GM10847 (cell line): Measurements from ENCODE around the gene LOXL1.

ENCODE experiments used
- POLR2A ChIP-seq: IDR thresholded peaks from 2 replicates; pipeline ENCODE4 v1.6.1; 2011; ENCODE audit not compliant: insufficient read length; ENCODE audit errors: extremely low read depth

Gene LOXL1

DNA sequence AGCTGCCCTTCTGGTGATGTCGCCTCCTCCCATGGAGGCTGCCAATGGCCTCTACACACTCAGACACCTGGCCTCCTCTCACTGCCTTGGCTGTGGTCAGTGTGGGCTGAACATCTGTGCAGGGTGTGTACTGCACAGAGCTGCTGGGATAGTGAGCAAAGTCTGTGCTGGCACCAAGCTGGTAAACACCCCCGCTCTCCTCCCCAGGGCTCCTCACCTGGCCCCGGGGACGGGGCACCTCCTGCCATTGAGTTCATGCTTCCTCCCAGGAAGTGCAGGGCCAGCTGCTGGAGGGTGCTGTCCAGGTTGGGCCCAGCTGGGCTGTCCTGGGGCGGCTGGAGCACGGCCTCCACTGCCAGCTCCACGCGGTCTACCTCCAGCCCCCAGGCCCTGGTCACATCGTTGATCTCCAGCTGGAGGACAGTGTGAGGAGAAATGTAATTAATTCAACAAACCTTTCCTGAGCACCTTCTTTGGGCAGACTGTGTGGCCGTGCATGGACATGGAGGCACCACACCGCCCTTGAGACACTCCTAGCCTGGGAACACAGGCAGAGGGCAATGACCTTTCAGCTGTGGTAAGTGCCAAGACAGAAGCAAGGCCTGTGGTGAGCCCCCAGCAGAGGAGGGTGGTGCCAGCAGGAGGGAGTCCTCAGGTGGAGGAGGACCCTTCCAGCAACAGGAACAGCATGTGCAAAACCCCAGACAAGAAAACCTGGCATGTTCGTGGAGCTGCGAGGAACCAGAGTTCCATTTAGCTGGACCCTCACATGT lies 59.0 kb downstream of the LOXL1 start:
- no peak for TF ChIP-seq POLR2A

- no peak for TF ChIP-seq POLR2A
Observed at GRCh38 chr15:73986055-73986775, 60.0 kb downstream of the LOXL1 start.

- no peak for TF ChIP-seq POLR2A
Observed at GRCh38 chr15:73986776-73987056, 60.5 kb downstream of the LOXL1 start.

DNA sequence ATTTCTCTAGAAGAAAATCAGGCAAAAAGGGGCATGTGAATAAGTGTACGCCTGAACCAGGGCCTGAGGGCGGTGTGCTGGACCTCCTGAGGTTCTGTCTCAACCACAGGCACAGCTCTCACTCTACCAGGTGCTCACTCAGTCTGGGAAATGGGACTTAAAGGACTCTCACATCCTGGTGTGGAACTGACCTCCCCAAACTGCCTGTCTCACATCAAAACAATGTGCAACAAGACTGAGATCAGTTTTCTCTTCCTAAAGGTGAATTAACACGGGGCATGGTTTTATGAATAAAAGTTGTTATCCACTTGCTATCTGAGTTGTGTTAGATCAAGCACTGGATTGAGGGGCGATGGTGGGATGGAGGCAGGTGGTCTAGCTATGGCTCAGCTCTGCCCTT lies 61.0 kb downstream of the LOXL1 start:
- TF ChIP-seq POLR2A: no peak

DNA sequence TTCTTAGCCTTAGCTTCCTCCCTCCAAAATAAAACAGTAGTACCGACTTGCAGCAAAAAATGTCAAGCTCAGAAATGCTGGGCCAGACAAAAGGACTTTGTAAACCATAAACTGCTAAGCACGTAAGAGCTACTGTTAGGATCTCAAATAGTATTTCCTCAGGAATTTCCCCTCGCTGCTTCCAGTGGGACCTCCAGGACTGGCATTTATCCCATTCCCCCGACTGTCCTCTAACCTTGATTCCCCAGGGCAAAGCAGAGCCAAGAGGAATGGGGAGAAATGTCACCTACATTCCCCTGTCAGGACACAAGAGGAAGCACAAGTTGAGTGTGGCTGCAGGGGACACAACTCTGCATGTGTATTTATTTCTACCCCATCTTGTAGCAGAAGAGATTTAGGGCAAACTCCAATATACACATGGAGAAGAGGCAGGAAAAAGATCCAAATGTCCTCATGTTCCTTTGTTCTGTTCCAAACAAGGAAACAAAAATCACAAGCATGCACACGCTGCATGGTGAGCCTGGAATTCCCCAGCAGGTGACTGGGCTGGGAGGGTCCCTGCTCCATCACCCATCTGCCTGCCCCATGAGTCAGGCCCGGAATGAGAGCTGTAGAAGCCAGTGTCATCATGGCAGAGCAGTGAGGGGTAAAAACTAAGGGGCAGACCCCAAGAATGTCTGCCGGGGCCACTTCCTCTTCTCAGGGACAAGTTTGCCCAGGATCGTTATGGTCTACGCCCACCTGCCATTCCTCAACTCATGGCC lies 61.6 kb downstream of the LOXL1 start:
- no peak for TF ChIP-seq POLR2A

- no peak for TF ChIP-seq POLR2A
Observed at GRCh38 chr15:73988445-73988969, 62.2 kb downstream of the LOXL1 start.

GRCh38 chr15:73989001-73989798 lies 62.9 kb downstream of the LOXL1 start:
- no peak for TF ChIP-seq POLR2A

GRCh38 chr15:73990250-73991005 lies 64.2 kb downstream of the LOXL1 start:
- TF ChIP-seq POLR2A: no peak

DNA sequence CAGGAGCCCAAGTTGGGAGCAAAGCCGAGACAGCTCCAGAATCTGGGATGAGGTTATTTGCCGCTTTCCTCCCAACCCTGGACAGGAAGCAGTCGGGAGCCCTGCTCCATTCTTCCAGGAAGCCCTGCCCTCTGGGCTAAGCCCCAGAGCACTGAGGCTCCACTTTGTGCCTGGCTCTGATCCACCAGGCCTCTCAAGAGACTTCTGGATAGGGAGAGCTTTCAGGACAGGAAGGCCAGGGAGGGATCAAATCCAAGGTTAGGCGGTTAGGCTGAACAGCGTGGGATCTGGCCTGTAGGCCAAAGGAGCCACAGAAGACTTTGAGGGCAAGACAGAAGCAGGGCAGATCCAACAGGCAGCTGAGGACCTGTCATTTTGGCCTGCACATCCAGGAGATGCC lies 65.0 kb downstream of the LOXL1 start:
- TF ChIP-seq POLR2A: no peak

DNA sequence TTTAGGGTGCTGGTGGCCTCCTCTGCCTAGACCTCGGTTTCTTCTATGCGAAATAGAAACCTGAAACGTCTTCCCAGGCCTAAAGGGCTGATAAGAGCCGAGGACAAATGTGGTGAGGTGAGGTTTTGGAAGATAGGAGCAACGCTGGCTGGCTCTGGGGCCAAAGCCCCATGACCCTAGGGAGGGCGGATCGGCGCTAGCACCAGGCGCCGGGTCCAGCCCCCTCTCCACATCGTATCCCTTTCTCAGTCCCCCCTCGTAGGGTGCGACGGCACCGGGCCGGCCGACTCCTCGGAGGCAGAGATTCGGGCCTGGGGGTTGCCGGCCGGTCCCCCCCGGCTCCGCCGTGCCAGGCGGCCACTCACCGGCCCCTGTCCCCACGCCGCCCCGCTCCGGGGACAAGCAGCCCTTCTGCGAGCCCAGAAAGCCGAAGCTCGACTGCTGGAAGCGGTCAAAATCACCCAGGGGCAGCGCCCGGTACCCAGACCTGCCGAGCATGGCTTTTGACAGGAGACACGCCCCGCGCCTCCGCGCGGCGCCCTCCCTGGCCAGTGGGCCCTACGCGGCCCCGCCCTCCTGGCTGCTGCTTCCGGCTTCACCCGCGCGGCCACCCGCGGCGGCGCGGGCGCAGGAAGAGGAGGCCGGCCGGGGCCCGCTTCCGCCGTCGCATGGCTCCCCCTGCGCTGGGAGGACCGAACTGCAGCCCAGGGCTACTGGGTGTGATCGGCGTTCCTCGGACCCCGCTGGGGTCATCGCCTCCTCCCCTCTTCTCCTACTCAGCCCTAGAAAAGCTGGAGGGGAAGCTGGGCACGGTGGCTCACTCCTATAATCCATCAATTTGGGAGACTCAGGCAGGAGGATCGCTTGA lies 65.7 kb downstream of the LOXL1 start, which contains the start of gene STOML1:
Gene STOML1 (minus strand): TSS at position 570 of the 868 bp plus-strand sequence. CDS start 72 bp downstream, at position 498.
- peak; percentile 46 for TF ChIP-seq POLR2A

DNA sequence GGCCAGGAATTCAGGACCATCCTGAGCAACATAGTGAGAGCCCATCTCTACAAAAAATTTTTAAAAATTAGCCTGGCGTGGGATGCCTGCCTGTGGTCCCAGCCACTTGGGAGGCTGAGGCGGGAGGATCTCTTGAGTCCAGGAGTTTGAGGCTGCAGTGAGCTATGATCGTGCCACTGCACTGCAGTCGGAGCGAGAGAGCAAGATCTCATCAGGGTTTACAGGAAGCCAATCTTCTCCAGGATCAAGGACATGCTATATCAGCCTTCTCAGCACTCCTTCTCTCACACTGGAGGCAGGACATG lies 66.3 kb downstream of the LOXL1 start:
- no peak for TF ChIP-seq POLR2A

DNA sequence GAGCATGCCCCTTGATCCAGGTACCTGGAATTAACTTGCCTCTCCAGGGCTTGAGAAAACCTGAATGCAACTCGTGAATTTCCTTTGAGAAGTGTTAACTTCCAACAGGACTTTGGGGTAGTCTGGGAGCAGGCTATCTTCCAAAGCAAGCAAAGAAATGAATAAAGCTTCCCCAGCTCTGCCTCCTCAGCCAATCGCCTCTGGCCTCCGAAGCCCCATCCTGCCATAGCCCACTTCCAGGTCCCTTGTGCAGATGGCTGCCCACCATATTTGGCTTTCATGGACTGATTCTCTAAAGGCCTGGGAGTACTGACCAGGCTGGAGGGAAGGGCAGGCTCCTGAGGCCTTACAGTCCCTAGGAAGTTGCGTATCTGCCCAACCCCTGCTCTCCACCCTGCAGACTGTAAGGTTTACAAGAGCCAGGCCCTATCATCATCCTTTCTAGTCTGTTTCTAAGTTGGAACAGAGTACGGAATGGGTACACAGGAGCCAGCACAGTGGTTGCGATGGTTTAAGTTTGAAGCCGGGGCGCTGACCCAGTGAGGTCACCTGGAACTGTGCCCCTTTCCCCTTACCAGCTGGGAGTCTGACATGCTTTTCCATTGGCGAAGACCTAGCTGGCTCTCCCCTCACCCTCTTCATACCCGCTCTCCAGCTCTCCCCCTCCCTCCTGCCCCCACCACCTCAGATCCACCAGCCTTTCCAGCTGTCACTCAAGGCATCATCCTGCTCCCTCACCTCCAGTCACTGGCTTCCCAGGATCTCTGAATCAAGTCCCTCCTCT lies 67.1 kb downstream of the LOXL1 start:
- TF ChIP-seq POLR2A: no peak

GRCh38 chr15:73994413-73994883 lies 68.2 kb downstream of the LOXL1 start, which contains the start of gene PML:
Gene PML (plus strand): TSS chr15:73994716. CDS start chr15:73994813, 97 bp downstream.
- TF ChIP-seq POLR2A: peak; percentile 48
